Measurements from ENCODE around the gene PEAR1. TPM values are rescaled to one million over a fixed set of nuclear protein-coding genes. Genes with fewer than 3 reads are reported as not detected.

Gene PEAR1
- total and polyA plus RNA-seq, 2 of the 8 experiments (the other 6 are each of a cell fraction or from before 2014, with no cell fraction given), result 0.63 to 0.71 TPM

DNA sequence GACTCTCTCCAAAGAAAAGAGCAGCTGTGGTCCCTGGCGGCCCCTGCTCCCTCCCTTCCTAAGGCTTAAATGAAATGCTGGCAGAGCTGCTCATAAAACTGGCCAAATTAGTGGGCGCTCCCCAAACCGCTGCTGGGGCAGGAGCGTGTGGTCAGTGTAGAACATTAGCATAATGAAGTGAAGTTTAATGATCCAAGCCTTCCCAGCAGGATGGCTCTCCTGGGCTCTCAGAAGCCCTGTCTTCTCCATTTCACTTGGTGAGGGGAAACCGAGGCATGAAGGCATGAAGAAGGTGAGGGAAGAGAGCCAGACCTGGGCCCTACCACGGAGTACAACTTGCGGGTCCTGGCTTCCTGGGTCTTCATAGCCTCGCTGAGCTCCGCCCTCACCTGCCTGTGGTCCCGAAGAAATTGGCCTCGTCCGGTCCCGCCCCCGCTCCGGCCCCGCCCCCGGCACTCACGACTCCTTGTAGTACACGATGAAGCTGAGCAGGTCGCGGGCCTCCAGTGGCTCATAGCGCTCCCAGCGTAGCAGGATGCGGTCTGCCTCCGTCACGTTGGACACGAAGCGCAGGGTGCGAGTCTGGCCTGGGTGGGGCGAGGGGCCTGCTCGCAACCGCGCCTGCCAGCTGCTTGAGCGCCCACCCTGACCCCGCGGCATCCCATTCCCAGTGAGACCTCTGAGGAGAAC is 44.9 kb upstream of the PEAR1 start:
- Histone ChIP-seq H3K79me1 (ENCODE audit: low read depth, low read length) (no peaks in the 10 kb centered on the region), H3K23me2 (ENCODE audit: low read depth, low read length) (peaks cover 12% of the 10 kb centered on the region), H3K9ac (replicated peaks in 1 of 4; ENCODE audit: extremely low read depth in 1 of 4, low read depth in 3 of 4, low read length in 3 of 4) (no peak overlapping the region), H2BK5ac (ENCODE audit: low read depth, low read length) (no peak overlapping the region), H3K36me3 (ENCODE audit: control insufficient read depth in 2 of 4, insufficient read depth in 4 of 4, low read length in 3 of 4) (no peaks in the 10 kb centered on the region), H2BK15ac (ENCODE audit: low read length) (0 out of 2 replicates have a peak overlapping the region, but pooled peaks have one; percentile 40), H3K56ac (replicated peaks; ENCODE audit: insufficient read length, low read depth, low read length) (no peak overlapping the region), H3K23ac (ENCODE audit: insufficient read length) (no peak overlapping the region), H3K27ac (ENCODE audit: low read depth, low read length) (no peak overlapping the region), H3K9me3 (ENCODE audit: insufficient read depth in 2 of 2, low read depth in 1 of 2, low read length in 1 of 2) (no peaks in the 10 kb centered on the region), H4K5ac (ENCODE audit: insufficient read length, low read depth, low read length) (no peak overlapping the region), H4K91ac (replicated peaks; ENCODE audit: insufficient read length, low read length) (no peak overlapping the region), H3K4me1 (replicated peaks in 1 of 4; ENCODE audit: control insufficient read depth in 3 of 4, insufficient read depth in 4 of 4, low read length in 3 of 4) (peaks cover 0 to 25% (median 11%) of the 10 kb centered on the region in 4 experiments; a peak in 5 of 7 replicates), H2AFZ (ENCODE audit: low read length) (no peak overlapping the region; the same call in 1 of the 2 replicates), H3K14ac (ENCODE audit: insufficient read length) (no peak overlapping the region), H3K4me3 (ENCODE audit: extremely low read depth in 1 of 4, insufficient read depth in 2 of 4, low read depth in 3 of 4, low read length in 4 of 4) (peak overlapping the region; percentile 3 to 59 (median 32); a peak in 7 of 8 replicates), H2BK120ac (replicated peaks; ENCODE audit: low read depth, low read length) (no peak overlapping the region), H4K8ac (ENCODE audit: extremely low read depth, insufficient read depth, low read length) (no peak overlapping the region), H2BK20ac (ENCODE audit: low read length) (no peak overlapping the region), H2AK5ac (ENCODE audit: low read depth, low read length) (no peak overlapping the region), H3K4me2 (ENCODE audit: insufficient read depth in 1 of 2, low read depth in 2 of 2, low read length in 2 of 2) (peak overlapping the region; percentile 87 to 94), H3K4ac (replicated peaks; ENCODE audit: insufficient read length, low read depth, low read length) (no peak overlapping the region), H4K20me1 (replicated peaks in 1 of 2; ENCODE audit: control insufficient read depth in 1 of 2, insufficient read depth in 2 of 2, low read length in 2 of 2) (peaks cover 3 to 17% of the 10 kb centered on the region in 2 experiments), H3K18ac (ENCODE audit: extremely low read depth, low read length) (no peak overlapping the region; the same call in 1 of the 2 replicates), H2BK12ac (ENCODE audit: low read depth, low read length) (no peak overlapping the region), H3K79me2 (ENCODE audit: control insufficient read depth in 1 of 2, insufficient read depth in 2 of 2, low read length in 2 of 2) (no peaks in the 10 kb centered on the region), H3K27me3 (replicated peaks in 1 of 4; ENCODE audit: control insufficient read depth in 3 of 4, extremely low read depth in 1 of 4, insufficient read depth in 3 of 4, low read length in 3 of 4) (peaks cover 62 to 94% (median 69%) of the 10 kb centered on the region in 4 experiments)
- WGBS, 2 experiments (ENCODE audit: extremely low coverage in 1 of 2, insufficient coverage in 1 of 2, insufficient read length in 1 of 2, insufficient replicate concordance in 2 of 2, low coverage in 1 of 2, low lambda C conversion rate in 2 of 2, missing lambda C conversion rate in 1 of 2), result 6% methylated on average over 36 of the region's 36 CpGs; no CpG with 5 or more reads in 1 of the 2 experiments
- peak in 1 of 2 experiments; percentile 78 for DNase-seq (ENCODE audit: low read depth in 1 of 2, low spot score in 2 of 2)
- POLR2A ChIA-PET (ENCODE audit: partially characterized antibody), result interaction anchor here (0.6 to 1.5 kb wide), 6 partner anchors 9 to 355 kb away, joined by 3 to 6 read pairs (median 4); partner anchors contain the start of gene NTRK1
- no peak for TF ChIP-seq ZNF274 (IDR thresholded peaks at IDR 0.05; ENCODE audit: borderline replicate concordance, extremely low read depth, low read length)
- TF ChIP-seq POLR2AphosphoS5 (IDR thresholded peaks at IDR 0.05; ENCODE audit: low read depth, low read length), result no peak
- TF ChIP-seq SUZ12 (IDR thresholded peaks at IDR 0.05; ENCODE audit: low read length), result peak; percentile 82; the same call in 1 of the 2 replicates
- TF ChIP-seq, protein P1, sequence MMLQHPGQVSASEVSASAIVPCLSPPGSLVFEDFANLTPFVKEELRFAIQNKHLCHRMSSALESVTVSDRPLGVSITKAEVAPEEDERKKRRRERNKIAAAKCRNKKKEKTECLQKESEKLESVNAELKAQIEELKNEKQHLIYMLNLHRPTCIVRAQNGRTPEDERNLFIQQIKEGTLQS (IDR thresholded peaks at IDR 0.05; ENCODE audit: insufficient read depth, low read depth, low read length), result no peak
- no peak for TF ChIP-seq POLR2A (IDR thresholded peaks at IDR 0.05; ENCODE audit: control extremely low read depth in 1 of 2, low read depth in 2 of 2, low read length in 2 of 2)
- TF ChIP-seq EZH2 (IDR thresholded peaks at IDR 0.05; ENCODE audit: low read depth, low read length, severe bottlenecking), result peak; percentile 76
- TF ChIP-seq, protein P2, sequence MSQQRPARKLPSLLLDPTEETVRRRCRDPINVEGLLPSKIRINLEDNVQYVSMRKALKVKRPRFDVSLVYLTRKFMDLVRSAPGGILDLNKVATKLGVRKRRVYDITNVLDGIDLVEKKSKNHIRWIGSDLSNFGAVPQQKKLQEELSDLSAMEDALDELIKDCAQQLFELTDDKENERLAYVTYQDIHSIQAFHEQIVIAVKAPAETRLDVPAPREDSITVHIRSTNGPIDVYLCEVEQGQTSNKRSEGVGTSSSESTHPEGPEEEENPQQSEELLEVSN (IDR thresholded peaks at IDR 0.05), result 0 out of 2 replicates have a peak, but pooled peaks have one; percentile 15
- TF ChIP-seq EGR1 (IDR thresholded peaks at IDR 0.05; ENCODE audit: borderline replicate concordance, low read depth, low read length), result peak; percentile 73; the same call in 1 of the 2 replicates
- peak; percentile 86 for TF ChIP-seq KDM4A (IDR thresholded peaks at IDR 0.05; ENCODE audit: low read depth, low read length, severe bottlenecking)
- no peak for FAIRE-seq
- CTCF ChIA-PET (ENCODE audit: partially characterized antibody), result interaction anchor here (0.7 to 25.2 kb wide), 14 partner anchors 7 to 159 kb away, joined by 3 to 719 read pairs (median 6); partner anchors contain the start of genes INSRR, NTRK1 and PEAR1
